ENCODE measurements around the gene MLXIP.
"Not testable (repeated sequence)": the region's sequence is repeated elsewhere in the genome, so short reads cannot be mapped to it uniquely, and the experiment has no call there.

The MLXIP gene

GRCh38 chr12:122107261-122107660 lies 28.7 kb downstream of the MLXIP start:
- TF ChIP-seq Cebpa-rat (IDR thresholded peaks at IDR 0.05), result no peak
- peak overlapping the region in 4 of 11 experiments; percentile 3 to 30 (median 21); a peak in 3 of 22 replicates for H3K9ac ChIP-seq
- no peak overlapping the region for H3K4me3 ChIP-seq
- peak overlapping the region; percentile 31 to 90 (median 74); a peak in 19 of 22 replicates for H3K4me2 ChIP-seq
- peaks cover 81 to 100% (median 100%) of the 10 kb centered on the region in 11 experiments for H4K20me1 ChIP-seq
- no peak overlapping the region for H3K27ac ChIP-seq
- peaks cover 66 to 92% (median 72%) of the 10 kb centered on the region in 10 experiments for H3K4me1 ChIP-seq
- no peaks in the 10 kb centered on the region; a peak in 1 of 22 replicates for H3K9me3 ChIP-seq (replicated peaks in 1 of 11)
- H3K36me3 ChIP-seq, result peaks cover 0 to 45% (median 14%) of the 10 kb centered on the region in 11 experiments; a peak in 12 of 22 replicates
- H3K27me3 ChIP-seq, result no peaks in the 10 kb centered on the region

GRCh38 chr12:122111089-122111641 lies 32.6 kb downstream of the MLXIP start:
- H3K4me1 ChIP-seq, result peaks cover 34 to 53% (median 45%) of the 10 kb centered on the region in 10 experiments
- no peak overlapping the region for H3K9ac ChIP-seq
- H4K20me1 ChIP-seq, result peaks cover 74 to 100% (median 99%) of the 10 kb centered on the region in 11 experiments
- H3K4me2 ChIP-seq, result peak overlapping the region in 2 of 11 experiments; percentile 1 to 14; a peak in 1 of 22 replicates
- H3K36me3 ChIP-seq, result peaks cover 13 to 65% (median 37%) of the 10 kb centered on the region in 11 experiments; a peak in 20 of 22 replicates
- no peak overlapping the region for H3K27ac ChIP-seq
- TF ChIP-seq Cebpa-rat (IDR thresholded peaks at IDR 0.05), result no peak
- H3K4me3 ChIP-seq, result no peak overlapping the region
- H3K27me3 ChIP-seq, result no peaks in the 10 kb centered on the region
- H3K9me3 ChIP-seq (replicated peaks in 1 of 11), result no peaks in the 10 kb centered on the region

GRCh38 chr12:122116707-122117535 lies 38.4 kb downstream of the MLXIP start:
- Histone ChIP-seq H3K9ac (no peak overlapping the region), H3K4me1 (peaks cover 25 to 41% (median 35%) of the 10 kb centered on the region in 10 experiments), H3K4me3 (no peak overlapping the region), H3K4me2 (no peak overlapping the region), H3K36me3 (peaks cover 32 to 62% (median 52%) of the 10 kb centered on the region in 11 experiments), H4K20me1 (peaks cover 67 to 100% (median 99%) of the 10 kb centered on the region in 11 experiments), H3K9me3 (replicated peaks in 1 of 11) (no peaks in the 10 kb centered on the region), H3K27me3 (no peaks in the 10 kb centered on the region), H3K27ac (no peak overlapping the region)
- TF ChIP-seq Cebpa-rat (IDR thresholded peaks at IDR 0.05), result no peak

- Histone ChIP-seq H4K20me1 (peaks cover 68 to 100% (median 99%) of the 10 kb centered on the region in 11 experiments), H3K4me3 (no peak overlapping the region), H3K4me1 (peaks cover 35 to 50% (median 43%) of the 10 kb centered on the region in 10 experiments)
Measured at GRCh38 chr12:122117979-122118378, 39.4 kb downstream of the MLXIP start.

GRCh38 chr12:122121341-122121740 lies 42.8 kb downstream of the MLXIP start:
- H3K4me2 ChIP-seq, result peak overlapping the region; percentile 51 to 86 (median 69)
- not testable (repeated sequence) for H3K4me3 ChIP-seq; H3K9me3 ChIP-seq (replicated peaks in 1 of 11); H3K27me3 ChIP-seq
- H3K27ac ChIP-seq, result peak overlapping the region in 10 of 11 experiments; percentile 29 to 74 (median 56); a peak in 20 of 22 replicates
- H4K20me1 ChIP-seq, result peaks cover 82 to 97% (median 96%) of the 10 kb centered on the region in 11 experiments
- H3K4me1 ChIP-seq, result peaks cover 65 to 80% (median 73%) of the 10 kb centered on the region in 10 experiments
- peaks cover 15 to 25% (median 21%) of the 10 kb centered on the region in 11 experiments for H3K36me3 ChIP-seq
- peak overlapping the region; percentile 20 to 65 (median 52); a peak in 18 of 22 replicates for H3K9ac ChIP-seq

More at GRCh38 chr12:122117979-122118378, 39.4 kb downstream of the MLXIP start:
- no peak for TF ChIP-seq Cebpa-rat (IDR thresholded peaks at IDR 0.05)
- H3K27ac ChIP-seq, result no peak overlapping the region
- H3K36me3 ChIP-seq, result peaks cover 32 to 59% (median 52%) of the 10 kb centered on the region in 11 experiments
- H3K9ac ChIP-seq, result no peak overlapping the region
- H3K27me3 ChIP-seq, result no peaks in the 10 kb centered on the region
- no peak overlapping the region for H3K4me2 ChIP-seq
- H3K9me3 ChIP-seq (replicated peaks in 1 of 11), result no peaks in the 10 kb centered on the region

GRCh38 chr12:122121745-122122144 lies 43.2 kb downstream of the MLXIP start:
- Histone ChIP-seq H3K27ac (peak overlapping the region in 10 of 11 experiments; percentile 29 to 74 (median 56); a peak in 20 of 22 replicates), H3K4me2 (peak overlapping the region; percentile 51 to 86 (median 69)), H3K4me1 (peaks cover 69 to 84% (median 77%) of the 10 kb centered on the region in 10 experiments), H3K9me3 (replicated peaks in 1 of 11) (no peaks in the 10 kb centered on the region), H4K20me1 (peaks cover 82 to 97% (median 96%) of the 10 kb centered on the region in 11 experiments), H3K36me3 (peaks cover 11 to 21% (median 17%) of the 10 kb centered on the region in 11 experiments), H3K27me3 (no peaks in the 10 kb centered on the region), H3K9ac (peak overlapping the region; percentile 20 to 65 (median 52); a peak in 18 of 22 replicates), H3K4me3 (no peak overlapping the region)
- TF ChIP-seq Cebpa-rat (IDR thresholded peaks at IDR 0.05), result no peak

- Histone ChIP-seq H3K36me3 (peaks cover 9 to 21% (median 14%) of the 10 kb centered on the region in 11 experiments), H3K4me3 (0 out of 20 replicates have a peak overlapping the region, but pooled peaks of 1 of the 10 experiments have one; percentile 23), H3K27me3 (no peaks in the 10 kb centered on the region), H4K20me1 (peaks cover 82 to 97% (median 96%) of the 10 kb centered on the region in 11 experiments), H3K4me1 (peaks cover 77 to 96% (median 89%) of the 10 kb centered on the region in 10 experiments), H3K9me3 (replicated peaks in 1 of 11) (no peaks in the 10 kb centered on the region), H3K4me2 (peak overlapping the region; percentile 62 to 86 (median 73)), H3K27ac (peak overlapping the region in 10 of 11 experiments; percentile 22 to 74 (median 52); a peak in 19 of 22 replicates), H3K9ac (peak overlapping the region; percentile 26 to 65 (median 51); a peak in 19 of 22 replicates)
- no peak for TF ChIP-seq Cebpa-rat (IDR thresholded peaks at IDR 0.05)
Measured at GRCh38 chr12:122123051-122123760, 44.6 kb downstream of the MLXIP start.

GRCh38 chr12:122123761-122124145 lies 45.2 kb downstream of the MLXIP start:
- Histone ChIP-seq H3K9me3 (replicated peaks in 1 of 11) (no peaks in the 10 kb centered on the region), H3K36me3 (peaks cover 14 to 21% (median 16%) of the 10 kb centered on the region in 11 experiments), H4K20me1 (peaks cover 84 to 97% (median 96%) of the 10 kb centered on the region in 11 experiments), H3K4me1 (peaks cover 77 to 97% (median 93%) of the 10 kb centered on the region in 10 experiments), H3K27me3 (no peaks in the 10 kb centered on the region), H3K27ac (peak overlapping the region in 10 of 11 experiments; percentile 22 to 74 (median 40); a peak in 18 of 22 replicates), H3K9ac (peak overlapping the region; percentile 26 to 65 (median 40); a peak in 17 of 22 replicates), H3K4me3 (no peak overlapping the region), H3K4me2 (peak overlapping the region; percentile 62 to 86 (median 73))
- TF ChIP-seq Cebpa-rat (IDR thresholded peaks at IDR 0.05), result no peak
